HUES64 (cell line): ENCODE measurements around the gene C11orf54.

Experiments used
- H3K27ac ChIP-seq: 2 replicates; pipeline ENCODE4 v1.7.0; 2013; ENCODE audit warnings: low read depth, low read length, inconsistent platforms
- H3K27me3 ChIP-seq: 2 replicates; pipeline ENCODE4 v1.6.1; 2013; ENCODE audit warnings: mild to moderate bottlenecking, low read length; ENCODE audit not compliant: insufficient read depth
- H3K36me3 ChIP-seq: 2 replicates; pipeline ENCODE4 v1.6.1; 2013; ENCODE audit warnings: mild to moderate bottlenecking, low read length; ENCODE audit not compliant: insufficient read depth
- H3K4me1 ChIP-seq: 2 replicates; pipeline ENCODE4 v1.6.1; 2013; ENCODE audit warnings: mild to moderate bottlenecking, low read length, moderate library complexity; ENCODE audit not compliant: insufficient read depth
- H3K4me3 ChIP-seq: 2 replicates; pipeline ENCODE4 v1.5.1; 2013; ENCODE audit warnings: mild to moderate bottlenecking, low read length, moderate library complexity
- H3K9ac ChIP-seq: 2 replicates; pipeline ENCODE4 v1.6.1; 2013; ENCODE audit warnings: mild to moderate bottlenecking, low read depth, low read length
- H3K9me3 ChIP-seq: 2 replicates; pipeline ENCODE4 v1.6.1; 2013; ENCODE audit warnings: low read depth, low read length; ENCODE audit not compliant: insufficient read depth
- WGBS: fragments of 150-250, 120-280 bp; methylation state at CpG from one replicate; pipeline ENCODE4 v1.1.7; 2013; ENCODE audit warnings: missing lambda C conversion rate; 5-methylcytosine and 5-hydroxymethylcytosine counted together

C11orf54 gene

GRCh38 chr11:93719310-93719709 lies 22.2 kb upstream of the C11orf54 start:
- Histone ChIP-seq H3K4me1 (0 out of 2 replicates have a peak, but pooled peaks cover 3% of the 10 kb centered on the region), H3K4me3 (no peak overlapping the region), H3K9ac (no peak overlapping the region), H3K36me3 (peaks cover 72% of the 10 kb centered on the region), H3K27me3 (no peaks in the 10 kb centered on the region), H3K27ac (no peak overlapping the region), H3K9me3 (no peaks in the 10 kb centered on the region)
- 96% methylated on average over 3 of the region's 4 CpGs for WGBS

DNA sequence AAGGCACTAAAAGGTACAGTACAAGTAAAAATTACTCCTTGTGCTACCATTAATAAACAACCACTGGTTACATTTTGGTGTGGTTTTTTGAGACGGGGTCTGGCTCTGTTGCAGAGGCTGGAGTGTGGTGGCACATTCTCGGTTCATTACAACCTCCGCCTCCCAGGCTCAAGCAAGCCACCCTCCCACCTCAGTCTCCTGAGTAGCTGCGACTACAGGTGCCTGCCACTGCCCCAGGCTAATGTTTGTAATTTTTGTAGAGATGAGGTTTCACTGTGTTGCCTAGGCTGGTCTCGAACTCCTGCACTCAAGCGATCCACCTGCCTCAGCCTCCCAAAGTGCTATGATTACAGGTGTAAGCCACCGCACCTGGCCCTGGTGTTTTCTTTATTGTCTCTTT lies 20.9 kb upstream of the C11orf54 start:
- H3K4me1 ChIP-seq, result 0 out of 2 replicates have a peak, but pooled peaks cover 3% of the 10 kb centered on the region
- WGBS, result 97% methylated on average over 6 of the region's 7 CpGs
- H3K9me3 ChIP-seq, result no peaks in the 10 kb centered on the region
- H3K27ac ChIP-seq, result no peak overlapping the region
- H3K9ac ChIP-seq, result no peak overlapping the region
- H3K27me3 ChIP-seq, result no peaks in the 10 kb centered on the region
- no peak overlapping the region for H3K4me3 ChIP-seq
- H3K36me3 ChIP-seq, result peaks cover 75% of the 10 kb centered on the region

DNA sequence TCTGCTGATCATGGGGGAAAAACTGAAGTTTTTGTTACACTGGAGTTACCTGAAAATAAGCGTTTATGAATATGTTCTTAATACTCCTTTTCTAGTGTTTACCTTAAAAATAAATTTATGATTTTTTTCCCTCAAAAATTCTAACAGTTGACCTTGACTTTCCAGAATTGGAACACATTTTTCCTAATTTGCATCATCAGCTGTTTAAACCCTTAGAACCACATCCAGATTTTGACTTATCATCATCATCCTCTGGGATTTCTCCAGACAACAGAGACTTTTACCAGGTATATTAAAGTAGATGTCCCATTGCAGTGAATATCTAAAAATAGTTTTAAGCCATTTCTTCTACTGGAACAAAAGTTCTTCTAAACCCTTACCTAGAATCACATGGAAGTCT lies 17.4 kb upstream of the C11orf54 start:
- Histone ChIP-seq H3K4me3 (no peak overlapping the region), H3K9me3 (no peaks in the 10 kb centered on the region), H3K4me1 (no peaks in the 10 kb centered on the region), H3K9ac (no peak overlapping the region), H3K36me3 (peaks cover 84% of the 10 kb centered on the region), H3K27me3 (no peaks in the 10 kb centered on the region), H3K27ac (no peak overlapping the region)
- WGBS, result 100% methylated on average over 1 of the region's 1 CpG

GRCh38 chr11:93727985-93728791 lies 13.3 kb upstream of the C11orf54 start:
- WGBS, result 80% methylated on average over 3 of the region's 4 CpGs
- Histone ChIP-seq H3K36me3 (peaks cover 98% of the 10 kb centered on the region), H3K4me1 (no peaks in the 10 kb centered on the region), H3K27ac (peak overlapping the region; percentile 29; the same call in 1 of the 2 replicates), H3K27me3 (no peaks in the 10 kb centered on the region), H3K4me3 (no peak overlapping the region), H3K9me3 (no peaks in the 10 kb centered on the region), H3K9ac (no peak overlapping the region)

- WGBS, result 100% methylated on average over 2 of the region's 2 CpGs
Measured at GRCh38 chr11:93728792-93729128, 12.7 kb upstream of the C11orf54 start.

DNA sequence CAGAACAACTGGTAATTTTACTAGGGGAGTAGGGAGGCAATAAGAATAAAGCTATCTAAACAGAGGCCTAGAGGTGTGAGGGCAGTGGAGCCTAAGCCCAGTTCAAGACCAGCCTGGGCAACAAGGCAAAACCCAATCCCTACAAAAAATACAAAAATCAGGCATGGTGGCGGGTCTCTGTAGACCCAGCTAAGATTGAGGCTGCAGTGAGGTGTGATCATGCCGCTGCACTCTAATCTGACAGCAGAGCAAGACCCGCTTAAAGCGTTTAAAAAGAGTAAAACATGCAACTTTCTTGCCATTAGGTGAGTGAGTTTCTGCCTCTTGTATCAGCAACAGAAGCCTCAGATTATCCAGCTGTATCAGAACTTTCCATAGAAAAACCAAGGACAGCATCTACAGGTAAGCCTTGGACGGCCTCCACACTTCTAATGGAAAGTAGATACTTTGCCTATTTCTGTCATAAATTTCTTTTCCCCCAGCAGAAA lies 12.3 kb upstream of the C11orf54 start:
- peaks cover 98% of the 10 kb centered on the region for H3K36me3 ChIP-seq
- peak overlapping the region; percentile 14; the same call in 1 of the 2 replicates for H3K27ac ChIP-seq
- no peaks in the 10 kb centered on the region for H3K9me3 ChIP-seq
- no peak overlapping the region for H3K4me3 ChIP-seq
- WGBS, result 95% methylated on average over 5 of the region's 5 CpGs
- H3K9ac ChIP-seq, result no peak overlapping the region
- H3K27me3 ChIP-seq, result no peaks in the 10 kb centered on the region
- H3K4me1 ChIP-seq, result no peaks in the 10 kb centered on the region

More at GRCh38 chr11:93728792-93729128, 12.7 kb upstream of the C11orf54 start:
- Histone ChIP-seq H3K9me3 (no peaks in the 10 kb centered on the region), H3K4me1 (no peaks in the 10 kb centered on the region), H3K27ac (peak overlapping the region; percentile 29; the same call in 1 of the 2 replicates), H3K36me3 (peaks cover 98% of the 10 kb centered on the region), H3K4me3 (no peak overlapping the region), H3K9ac (no peak overlapping the region), H3K27me3 (no peaks in the 10 kb centered on the region)

- peaks cover 98% of the 10 kb centered on the region for H3K36me3 ChIP-seq
- H3K27me3 ChIP-seq, result no peaks in the 10 kb centered on the region
- no peak overlapping the region for H3K9ac ChIP-seq
- H3K4me1 ChIP-seq, result no peaks in the 10 kb centered on the region
- H3K27ac ChIP-seq, result peak overlapping the region; percentile 26; the same call in 1 of the 2 replicates
- no peaks in the 10 kb centered on the region for H3K9me3 ChIP-seq
- H3K4me3 ChIP-seq, result no peak overlapping the region
- 94% methylated on average over 4 of the region's 5 CpGs for WGBS
Measured at GRCh38 chr11:93730108-93731107, 11.1 kb upstream of the C11orf54 start.

- H3K36me3 ChIP-seq, result peaks cover 100% of the 10 kb centered on the region
- WGBS, result 96% methylated on average over 3 of the region's 4 CpGs
- no peaks in the 10 kb centered on the region for H3K27me3 ChIP-seq
- no peaks in the 10 kb centered on the region for H3K9me3 ChIP-seq
- peaks cover 9% of the 10 kb centered on the region; the same call in 1 of the 2 replicates for H3K4me1 ChIP-seq
- H3K9ac ChIP-seq, result no peak overlapping the region
- no peak overlapping the region for H3K4me3 ChIP-seq
- H3K27ac ChIP-seq, result 0 out of 2 replicates have a peak overlapping the region, but pooled peaks have one; percentile 12
Measured at GRCh38 chr11:93732237-93732892, 9.1 kb upstream of the C11orf54 start.

GRCh38 chr11:93733474-93733873 lies 8.0 kb upstream of the C11orf54 start:
- Histone ChIP-seq H3K27ac (peak overlapping the region; percentile 42; the same call in 1 of the 2 replicates), H3K9ac (0 out of 2 replicates have a peak overlapping the region, but pooled peaks have one; percentile 9), H3K4me1 (peaks cover 20% of the 10 kb centered on the region), H3K9me3 (no peaks in the 10 kb centered on the region), H3K27me3 (no peaks in the 10 kb centered on the region), H3K4me3 (no peak overlapping the region), H3K36me3 (peaks cover 100% of the 10 kb centered on the region)
- WGBS, result 91% methylated on average over 6 of the region's 6 CpGs

GRCh38 chr11:93734427-93735222 lies 6.8 kb upstream of the C11orf54 start:
- peak overlapping the region; percentile 7; the same call in 1 of the 2 replicates for H3K4me3 ChIP-seq
- peaks cover 30% of the 10 kb centered on the region for H3K4me1 ChIP-seq
- H3K9me3 ChIP-seq, result no peaks in the 10 kb centered on the region
- no peak overlapping the region for H3K9ac ChIP-seq
- peaks cover 100% of the 10 kb centered on the region for H3K36me3 ChIP-seq
- no peaks in the 10 kb centered on the region for H3K27me3 ChIP-seq
- WGBS, result 92% methylated on average over 1 of the region's 1 CpG
- H3K27ac ChIP-seq, result peak overlapping the region; percentile 9; the same call in 1 of the 2 replicates
